ENCODE data around the gene TSC22D2.

TSC22D2 gene

DNA sequence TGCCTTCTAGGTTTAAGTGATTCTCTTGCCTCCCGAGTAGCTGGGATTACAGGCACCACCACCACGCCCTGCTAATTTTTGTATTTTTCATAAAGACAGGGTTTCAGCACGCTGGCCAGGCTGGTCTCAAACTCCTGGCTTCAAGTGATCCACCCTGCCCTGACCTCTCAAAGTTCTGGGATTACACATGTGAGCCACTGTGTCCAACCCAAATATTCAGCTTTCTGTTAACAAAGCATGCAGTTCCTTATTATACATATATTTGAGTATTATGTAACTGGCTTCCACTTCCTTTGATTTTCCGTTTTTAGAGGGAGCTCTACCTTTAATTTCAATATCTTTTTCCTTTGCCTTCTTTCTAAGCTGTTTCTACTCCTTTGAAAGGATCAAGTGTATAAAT is 26.1 kb downstream of the TSC22D2 start:
- no peak for ATAC-seq
- TF ChIP-seq ISL1 (CRISPR knock-in tag; IDR thresholded peaks at IDR 0.05), result no peak
- TF ChIP-seq, protein P1, sequence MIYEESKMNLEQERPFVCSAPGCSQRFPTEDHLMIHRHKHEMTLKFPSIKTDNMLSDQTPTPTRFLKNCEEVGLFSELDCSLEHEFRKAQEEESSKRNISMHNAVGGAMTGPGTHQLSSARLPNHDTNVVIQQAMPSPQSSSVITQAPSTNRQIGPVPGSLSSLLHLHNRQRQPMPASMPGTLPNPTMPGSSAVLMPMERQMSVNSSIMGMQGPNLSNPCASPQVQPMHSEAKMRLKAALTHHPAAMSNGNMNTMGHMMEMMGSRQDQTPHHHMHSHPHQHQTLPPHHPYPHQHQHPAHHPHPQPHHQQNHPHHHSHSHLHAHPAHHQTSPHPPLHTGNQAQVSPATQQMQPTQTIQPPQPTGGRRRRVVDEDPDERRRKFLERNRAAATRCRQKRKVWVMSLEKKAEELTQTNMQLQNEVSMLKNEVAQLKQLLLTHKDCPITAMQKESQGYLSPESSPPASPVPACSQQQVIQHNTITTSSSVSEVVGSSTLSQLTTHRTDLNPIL (CRISPR knock-in tag; IDR thresholded peaks at IDR 0.05; ENCODE audit: low read depth), result no peak
- no peak for TF ChIP-seq OSR1 (CRISPR knock-in tag; IDR thresholded peaks at IDR 0.05)
- no peak for TF ChIP-seq ZFP3 (CRISPR knock-in tag; IDR thresholded peaks at IDR 0.05)
- TF ChIP-seq, protein P2, sequence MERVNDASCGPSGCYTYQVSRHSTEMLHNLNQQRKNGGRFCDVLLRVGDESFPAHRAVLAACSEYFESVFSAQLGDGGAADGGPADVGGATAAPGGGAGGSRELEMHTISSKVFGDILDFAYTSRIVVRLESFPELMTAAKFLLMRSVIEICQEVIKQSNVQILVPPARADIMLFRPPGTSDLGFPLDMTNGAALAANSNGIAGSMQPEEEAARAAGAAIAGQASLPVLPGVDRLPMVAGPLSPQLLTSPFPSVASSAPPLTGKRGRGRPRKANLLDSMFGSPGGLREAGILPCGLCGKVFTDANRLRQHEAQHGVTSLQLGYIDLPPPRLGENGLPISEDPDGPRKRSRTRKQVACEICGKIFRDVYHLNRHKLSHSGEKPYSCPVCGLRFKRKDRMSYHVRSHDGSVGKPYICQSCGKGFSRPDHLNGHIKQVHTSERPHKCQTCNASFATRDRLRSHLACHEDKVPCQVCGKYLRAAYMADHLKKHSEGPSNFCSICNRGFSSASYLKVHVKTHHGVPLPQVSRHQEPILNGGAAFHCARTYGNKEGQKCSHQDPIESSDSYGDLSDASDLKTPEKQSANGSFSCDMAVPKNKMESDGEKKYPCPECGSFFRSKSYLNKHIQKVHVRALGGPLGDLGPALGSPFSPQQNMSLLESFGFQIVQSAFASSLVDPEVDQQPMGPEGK (CRISPR knock-in tag; IDR thresholded peaks at IDR 0.05; ENCODE audit: borderline replicate concordance), result no peak
- TF ChIP-seq ESRRG (CRISPR knock-in tag; IDR thresholded peaks at IDR 0.05), result no peak
- TF ChIP-seq ZNF70 (CRISPR knock-in tag; IDR thresholded peaks at IDR 0.05), result no peak
- no peak for TF ChIP-seq ARNTL (CRISPR knock-in tag; IDR thresholded peaks at IDR 0.05; ENCODE audit: borderline replicate concordance, low read depth)

DNA sequence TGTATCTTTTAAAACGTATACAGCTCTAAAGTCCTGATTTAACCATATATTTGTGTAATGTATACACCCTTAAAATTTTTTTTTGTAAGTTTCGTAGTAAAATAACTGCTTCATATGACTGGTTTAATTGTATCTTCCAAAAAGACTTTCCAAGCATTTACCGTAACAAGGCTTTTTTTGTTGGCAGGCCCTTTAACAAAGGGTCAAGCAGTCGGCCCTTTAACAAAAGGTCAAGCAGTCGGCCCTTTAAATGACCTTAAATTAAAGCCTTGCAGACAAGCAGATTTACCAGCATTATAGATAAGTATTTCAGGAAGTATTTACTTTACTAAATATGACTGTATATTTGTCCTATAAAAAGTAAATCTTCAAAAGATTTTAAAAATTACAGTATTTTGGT is 28.1 kb downstream of the TSC22D2 start:
- TF ChIP-seq ZNF70 (CRISPR knock-in tag; IDR thresholded peaks at IDR 0.05), result no peak
- no peak for TF ChIP-seq ARNTL (CRISPR knock-in tag; IDR thresholded peaks at IDR 0.05; ENCODE audit: borderline replicate concordance, low read depth)
- no peak for TF ChIP-seq SNAI2 (CRISPR knock-in tag; IDR thresholded peaks at IDR 0.05)
- TF ChIP-seq PPARA (CRISPR knock-in tag; IDR thresholded peaks at IDR 0.05; ENCODE audit: borderline replicate concordance), result no peak
- no peak for TF ChIP-seq ZNF565 (CRISPR knock-in tag; conservative IDR thresholded peaks at IDR 0.05; ENCODE audit: low read depth)
- no peak for TF ChIP-seq OSR1 (CRISPR knock-in tag; IDR thresholded peaks at IDR 0.05)
- TF ChIP-seq, protein P3, sequence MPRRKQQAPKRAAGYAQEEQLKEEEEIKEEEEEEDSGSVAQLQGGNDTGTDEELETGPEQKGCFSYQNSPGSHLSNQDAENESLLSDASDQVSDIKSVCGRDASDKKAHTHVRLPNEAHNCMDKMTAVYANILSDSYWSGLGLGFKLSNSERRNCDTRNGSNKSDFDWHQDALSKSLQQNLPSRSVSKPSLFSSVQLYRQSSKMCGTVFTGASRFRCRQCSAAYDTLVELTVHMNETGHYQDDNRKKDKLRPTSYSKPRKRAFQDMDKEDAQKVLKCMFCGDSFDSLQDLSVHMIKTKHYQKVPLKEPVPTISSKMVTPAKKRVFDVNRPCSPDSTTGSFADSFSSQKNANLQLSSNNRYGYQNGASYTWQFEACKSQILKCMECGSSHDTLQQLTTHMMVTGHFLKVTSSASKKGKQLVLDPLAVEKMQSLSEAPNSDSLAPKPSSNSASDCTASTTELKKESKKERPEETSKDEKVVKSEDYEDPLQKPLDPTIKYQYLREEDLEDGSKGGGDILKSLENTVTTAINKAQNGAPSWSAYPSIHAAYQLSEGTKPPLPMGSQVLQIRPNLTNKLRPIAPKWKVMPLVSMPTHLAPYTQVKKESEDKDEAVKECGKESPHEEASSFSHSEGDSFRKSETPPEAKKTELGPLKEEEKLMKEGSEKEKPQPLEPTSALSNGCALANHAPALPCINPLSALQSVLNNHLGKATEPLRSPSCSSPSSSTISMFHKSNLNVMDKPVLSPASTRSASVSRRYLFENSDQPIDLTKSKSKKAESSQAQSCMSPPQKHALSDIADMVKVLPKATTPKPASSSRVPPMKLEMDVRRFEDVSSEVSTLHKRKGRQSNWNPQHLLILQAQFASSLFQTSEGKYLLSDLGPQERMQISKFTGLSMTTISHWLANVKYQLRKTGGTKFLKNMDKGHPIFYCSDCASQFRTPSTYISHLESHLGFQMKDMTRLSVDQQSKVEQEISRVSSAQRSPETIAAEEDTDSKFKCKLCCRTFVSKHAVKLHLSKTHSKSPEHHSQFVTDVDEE (CRISPR knock-in tag; IDR thresholded peaks at IDR 0.05), result no peak
- TF ChIP-seq BACH2 (CRISPR knock-in tag; IDR thresholded peaks at IDR 0.05; ENCODE audit: borderline replicate concordance), result no peak
- TF ChIP-seq ZFP30 (CRISPR knock-in tag; IDR thresholded peaks at IDR 0.05), result no peak
- TF ChIP-seq ZNF8 (CRISPR knock-in tag; IDR thresholded peaks at IDR 0.05), result no peak
- no peak for TF ChIP-seq ZC3H10 (CRISPR knock-in tag; IDR thresholded peaks at IDR 0.05)
- TF ChIP-seq, protein P1 (CRISPR knock-in tag; IDR thresholded peaks at IDR 0.05; ENCODE audit: low read depth), result no peak
- TF ChIP-seq TCF4 (CRISPR knock-in tag; IDR thresholded peaks at IDR 0.05; ENCODE audit: borderline replicate concordance), result no peak
- ATAC-seq, result no peak

DNA sequence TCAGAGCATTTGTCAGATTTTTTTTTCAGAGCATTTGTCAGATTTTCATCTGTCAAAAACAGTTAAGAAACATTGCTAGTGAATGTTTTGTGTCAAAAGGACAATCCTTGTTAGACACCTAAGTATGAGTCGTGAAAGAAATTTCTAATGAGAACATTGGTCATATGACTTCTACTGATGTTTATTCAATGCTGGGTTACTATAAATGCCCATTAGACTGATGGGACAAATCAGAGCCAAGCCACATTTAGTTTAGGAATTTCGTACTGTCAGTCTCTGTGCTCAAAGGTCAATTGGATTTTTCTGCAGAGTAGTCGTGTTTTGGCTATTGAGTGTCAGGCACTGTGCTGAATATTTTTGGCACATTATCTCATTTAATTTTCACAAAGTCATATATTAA is 31.6 kb downstream of the TSC22D2 start:
- TF ChIP-seq BACH2 (CRISPR knock-in tag; IDR thresholded peaks at IDR 0.05; ENCODE audit: borderline replicate concordance), result no peak
- no peak for TF ChIP-seq ZC3H10 (CRISPR knock-in tag; IDR thresholded peaks at IDR 0.05)
- TF ChIP-seq TCF4 (CRISPR knock-in tag; IDR thresholded peaks at IDR 0.05; ENCODE audit: borderline replicate concordance), result no peak
- TF ChIP-seq, protein P4, sequence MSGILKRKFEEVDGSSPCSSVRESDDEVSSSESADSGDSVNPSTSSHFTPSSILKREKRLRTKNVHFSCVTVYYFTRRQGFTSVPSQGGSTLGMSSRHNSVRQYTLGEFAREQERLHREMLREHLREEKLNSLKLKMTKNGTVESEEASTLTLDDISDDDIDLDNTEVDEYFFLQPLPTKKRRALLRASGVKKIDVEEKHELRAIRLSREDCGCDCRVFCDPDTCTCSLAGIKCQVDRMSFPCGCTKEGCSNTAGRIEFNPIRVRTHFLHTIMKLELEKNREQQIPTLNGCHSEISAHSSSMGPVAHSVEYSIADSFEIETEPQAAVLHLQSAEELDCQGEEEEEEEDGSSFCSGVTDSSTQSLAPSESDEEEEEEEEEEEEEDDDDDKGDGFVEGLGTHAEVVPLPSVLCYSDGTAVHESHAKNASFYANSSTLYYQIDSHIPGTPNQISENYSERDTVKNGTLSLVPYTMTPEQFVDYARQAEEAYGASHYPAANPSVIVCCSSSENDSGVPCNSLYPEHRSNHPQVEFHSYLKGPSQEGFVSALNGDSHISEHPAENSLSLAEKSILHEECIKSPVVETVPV (CRISPR knock-in tag; IDR thresholded peaks at IDR 0.05), result no peak
- no peak for TF ChIP-seq OSR1 (CRISPR knock-in tag; IDR thresholded peaks at IDR 0.05)
- TF ChIP-seq SNAI2 (CRISPR knock-in tag; IDR thresholded peaks at IDR 0.05), result no peak
- no peak for TF ChIP-seq GLIS3 (CRISPR knock-in tag; IDR thresholded peaks at IDR 0.05)
- TF ChIP-seq PPARA (CRISPR knock-in tag; IDR thresholded peaks at IDR 0.05; ENCODE audit: borderline replicate concordance), result no peak
- no peak for TF ChIP-seq ZNF70 (CRISPR knock-in tag; IDR thresholded peaks at IDR 0.05)
- TF ChIP-seq, protein P3 (CRISPR knock-in tag; IDR thresholded peaks at IDR 0.05), result no peak
- ATAC-seq, result no peak
